RPMI8226 (cell line): ENCODE results near the gene SOX21.

Experiments used
- DNase-seq: peaks from one replicate; pipeline ENCODE4 v3.0.0-alpha.2; 2015

SOX21 gene

GRCh38 chr13:94708031-94708859, 4.1 kb downstream of the SOX21 start:
- DNase-seq, result no peak

GRCh38 chr13:94707400-94708021, 4.8 kb downstream of the SOX21 start:
- DNase-seq, result no peak

- DNase-seq, result no peak
Measured at GRCh38 chr13:94706843-94707399, 5.4 kb downstream of the SOX21 start.

- no peak for DNase-seq
Measured at GRCh38 chr13:94706101-94706842, 6.1 kb downstream of the SOX21 start.

GRCh38 chr13:94705081-94706030, 7.0 kb downstream of the SOX21 start:
- DNase-seq, result no peak

GRCh38 chr13:94704377-94705080, 7.8 kb downstream of the SOX21 start:
- no peak for DNase-seq

- no peak for DNase-seq
Measured at GRCh38 chr13:94703721-94704314, 8.5 kb downstream of the SOX21 start.

- no peak for DNase-seq
Measured at GRCh38 chr13:94703271-94703670, 9.1 kb downstream of the SOX21 start.

- DNase-seq, result no peak
Measured at GRCh38 chr13:94702181-94703041, 9.9 kb downstream of the SOX21 start.

- no peak for DNase-seq
Measured at GRCh38 chr13:94701313-94702180, 10.8 kb downstream of the SOX21 start.

- DNase-seq, result no peak
Measured at GRCh38 chr13:94700536-94700935, 11.8 kb downstream of the SOX21 start.

GRCh38 chr13:94700051-94700535, 12.3 kb downstream of the SOX21 start:
- no peak for DNase-seq

- no peak for DNase-seq
Measured at GRCh38 chr13:94696171-94696570, 16.2 kb downstream of the SOX21 start.

GRCh38 chr13:94692030-94692429, 20.3 kb downstream of the SOX21 start:
- no peak for DNase-seq

GRCh38 chr13:94683409-94683808, 28.9 kb downstream of the SOX21 start:
- no peak for DNase-seq

- DNase-seq, result no peak
Measured at GRCh38 chr13:94682229-94682628, 30.1 kb downstream of the SOX21 start.

GRCh38 chr13:94679614-94680013, 32.7 kb downstream of the SOX21 start:
- DNase-seq, result no peak

GRCh38 chr13:94678845-94679244, 33.5 kb downstream of the SOX21 start:
- DNase-seq, result no peak

- no peak for DNase-seq
Measured at GRCh38 chr13:94677799-94678198, 34.5 kb downstream of the SOX21 start.
